Hepatic stellate cell (primary cell): ENCODE results near the gene FGD5.
"Not testable (repeated sequence)": the region's sequence is repeated elsewhere in the genome, so short reads cannot be mapped to it uniquely, and the experiment has no call there.

Experiments used
- DNase-seq: peaks from one replicate; pipeline ENCODE4 v3.0.0; 2011; ENCODE audit warnings: low spot score

The FGD5 gene

DNA sequence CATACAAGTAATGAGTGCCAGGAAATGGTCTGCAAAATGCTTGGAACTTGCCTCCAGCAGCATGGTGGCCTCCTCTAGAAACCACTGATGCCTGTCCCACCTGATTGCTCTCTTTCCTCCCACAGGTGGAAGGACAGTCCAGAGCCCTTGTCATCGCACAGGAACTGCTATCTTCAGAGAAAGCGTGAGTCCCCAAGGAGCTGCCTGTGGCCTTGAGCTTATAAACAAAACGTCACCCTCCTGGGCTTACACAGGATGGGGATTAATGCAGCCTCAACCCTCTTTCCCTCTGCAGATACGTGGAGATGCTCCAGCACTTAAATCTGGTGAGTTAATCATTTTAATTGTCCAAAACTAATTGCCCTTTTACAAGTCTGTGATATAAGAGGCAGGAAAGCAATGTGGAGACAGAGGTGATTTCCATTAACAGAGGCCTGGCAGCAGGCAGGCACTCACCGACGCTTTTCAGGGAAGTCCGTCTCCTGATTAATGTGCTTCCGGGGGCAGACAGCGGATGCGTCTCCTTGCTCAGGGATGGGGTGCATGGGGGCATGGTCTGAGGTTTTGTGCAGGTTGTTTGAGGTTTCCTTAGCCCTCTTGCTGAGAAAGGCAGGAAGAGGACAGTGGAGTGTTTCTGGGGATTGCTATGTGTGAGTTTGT, 61.8 kb downstream of the FGD5 start:
- DNase-seq: no peak

DNA sequence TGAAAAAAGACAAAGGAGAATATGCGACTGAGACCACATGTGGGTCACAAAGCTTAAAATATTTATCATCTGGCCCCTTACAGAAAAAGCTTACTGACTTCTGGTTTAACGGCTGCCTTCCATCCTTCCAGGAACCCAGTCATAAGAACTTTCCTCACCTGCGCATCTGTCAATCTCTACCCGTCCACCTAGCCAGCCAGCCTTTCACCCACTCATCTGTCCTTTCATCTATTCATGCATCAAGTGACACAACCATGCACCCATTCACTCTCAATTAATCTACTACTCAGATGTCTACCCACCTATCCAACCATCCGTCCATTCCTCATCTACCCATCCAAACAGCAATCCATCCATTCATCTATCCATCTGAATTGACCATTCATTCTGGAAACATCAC, 64.5 kb downstream of the FGD5 start:
- DNase-seq: no peak

GRCh38 chr3:14884665-14885064, 65.9 kb downstream of the FGD5 start:
- no peak for DNase-seq

GRCh38 chr3:14885307-14885706, 66.5 kb downstream of the FGD5 start:
- DNase-seq: no peak

DNA sequence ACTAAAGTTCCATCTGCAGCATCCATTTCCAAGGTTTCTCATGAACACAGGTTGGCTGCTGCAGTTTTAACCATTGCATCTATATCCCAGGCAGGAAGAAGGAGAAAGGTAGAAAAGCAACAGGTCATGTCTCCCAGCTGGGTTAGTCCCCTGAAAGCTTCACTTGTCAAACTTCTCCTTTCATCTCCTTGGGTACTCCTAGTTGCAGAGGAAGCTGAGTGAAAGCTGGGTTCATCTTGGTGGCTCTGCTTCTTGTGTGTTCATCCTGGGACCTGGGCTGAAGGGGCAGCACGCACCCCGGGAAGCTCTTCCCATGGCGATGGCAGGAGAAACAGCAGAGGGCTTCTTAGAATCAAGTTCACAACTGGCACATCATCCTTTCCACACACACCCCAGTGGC, 67.3 kb downstream of the FGD5 start:
- no peak for DNase-seq

GRCh38 chr3:14889205-14889604, 70.4 kb downstream of the FGD5 start:
- DNase-seq: no peak

GRCh38 chr3:14889943-14890342, 71.2 kb downstream of the FGD5 start:
- no peak for DNase-seq

GRCh38 chr3:14890476-14890875, 71.7 kb downstream of the FGD5 start:
- DNase-seq: no peak

DNA sequence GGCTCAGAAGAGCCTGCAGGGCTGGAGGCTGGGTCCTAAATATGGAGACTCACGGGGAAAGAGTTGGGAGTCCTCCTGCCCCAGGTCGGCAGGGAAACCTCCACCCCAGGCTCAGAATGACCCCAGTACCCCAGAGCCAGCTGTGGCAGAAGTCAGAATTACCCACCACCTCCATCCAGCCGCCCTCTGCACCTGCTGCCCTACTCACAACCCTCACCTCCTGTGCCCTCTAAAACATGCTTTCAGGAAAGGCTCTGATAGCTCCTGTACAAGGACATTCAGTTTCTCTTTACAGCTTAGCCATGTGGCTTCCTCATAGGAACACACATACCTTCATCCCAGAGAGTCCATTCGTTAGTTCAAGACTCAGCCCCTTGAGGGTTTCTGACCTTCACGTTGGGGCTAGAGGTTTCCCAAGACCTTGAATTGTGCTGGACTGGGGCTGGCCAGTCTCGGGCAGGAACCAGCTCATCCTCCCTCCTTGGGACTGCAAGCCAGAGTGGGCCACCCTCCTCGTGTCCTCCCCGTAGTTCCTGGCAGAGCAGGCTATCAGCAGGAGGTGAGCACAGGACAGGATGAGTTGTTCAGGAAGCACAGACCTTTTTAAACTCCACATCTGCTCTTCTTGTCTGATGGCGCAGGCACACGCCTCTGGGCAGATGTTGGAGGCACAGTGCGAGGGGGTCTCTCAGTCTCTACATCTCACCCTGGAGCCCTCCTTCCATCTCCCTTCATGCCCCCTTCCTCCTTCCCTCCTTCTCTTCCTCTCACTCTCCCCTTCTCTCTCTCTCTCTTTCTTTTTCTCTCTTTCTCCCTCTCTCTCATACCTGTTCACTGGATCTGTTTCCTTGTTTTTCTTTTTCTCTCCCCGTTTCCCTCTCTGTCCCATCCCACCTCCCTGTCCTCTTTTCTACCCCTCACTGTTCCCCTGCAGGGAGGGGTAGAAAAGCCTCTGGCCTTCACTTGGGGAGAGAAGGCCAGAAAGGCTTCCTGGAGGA, 72.7 kb downstream of the FGD5 start:
- DNase-seq: no peak

DNA sequence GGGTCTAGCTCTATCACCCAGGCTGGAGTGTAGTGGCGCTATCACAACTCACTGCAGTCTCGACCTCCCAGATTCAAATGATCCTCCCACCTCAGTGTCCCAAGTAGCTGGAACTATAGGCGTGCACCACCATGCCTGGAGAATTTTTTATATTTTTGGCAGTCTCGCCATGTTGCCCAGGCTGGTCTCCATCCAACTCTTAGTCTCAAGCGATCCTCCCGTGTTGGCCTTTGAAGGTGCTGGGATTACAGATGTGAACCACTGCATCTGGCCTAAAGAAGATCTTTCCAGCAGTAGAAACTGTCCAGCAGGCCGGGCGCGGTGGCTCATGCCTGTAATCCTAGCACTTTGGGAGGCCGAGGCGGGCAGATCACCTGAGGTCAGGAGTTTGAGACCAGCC, 73.5 kb downstream of the FGD5 start:
- no peak for DNase-seq

DNA sequence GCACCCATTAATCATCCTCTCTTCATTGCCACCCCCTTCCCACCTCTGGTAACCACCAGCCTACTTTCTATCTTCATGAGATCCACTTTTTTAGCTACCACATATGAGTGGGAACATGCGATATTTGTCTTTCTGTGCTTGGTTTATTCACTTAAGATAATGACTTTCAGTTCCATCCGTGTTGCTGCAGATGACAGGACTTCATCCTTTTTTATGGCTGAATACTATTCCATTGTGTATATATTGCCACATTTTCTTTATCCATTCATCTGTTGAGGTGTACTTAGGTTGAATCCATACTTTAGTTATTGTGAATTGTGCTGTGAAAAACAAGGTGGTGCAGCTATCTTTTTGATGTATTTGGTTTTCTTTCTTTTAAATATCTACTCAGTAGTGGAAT, 75.3 kb downstream of the FGD5 start:
- DNase-seq: no peak

DNA sequence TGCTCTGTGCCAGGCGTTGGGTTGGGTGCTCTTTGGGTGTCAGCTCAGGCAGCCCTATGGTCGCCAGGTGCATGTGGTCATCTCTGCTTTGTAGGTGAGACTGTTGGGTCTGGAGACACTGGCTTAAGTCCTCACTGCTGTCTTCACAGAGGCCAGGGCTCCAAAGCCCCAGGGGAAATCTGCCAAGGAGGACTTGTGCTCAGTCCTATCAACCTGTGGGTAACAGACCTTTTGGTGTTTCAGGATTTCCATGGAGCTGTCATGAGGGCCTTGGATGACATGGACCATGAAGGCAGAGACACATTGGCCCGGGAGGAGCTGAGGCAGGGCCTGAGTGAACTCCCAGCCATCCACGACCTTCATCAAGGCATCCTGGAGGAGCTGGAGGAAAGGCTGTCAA, 78.5 kb downstream of the FGD5 start:
- DNase-seq: no peak

- DNase-seq: no peak
Observed at GRCh38 chr3:14898929-14899328, 80.2 kb downstream of the FGD5 start.

DNA sequence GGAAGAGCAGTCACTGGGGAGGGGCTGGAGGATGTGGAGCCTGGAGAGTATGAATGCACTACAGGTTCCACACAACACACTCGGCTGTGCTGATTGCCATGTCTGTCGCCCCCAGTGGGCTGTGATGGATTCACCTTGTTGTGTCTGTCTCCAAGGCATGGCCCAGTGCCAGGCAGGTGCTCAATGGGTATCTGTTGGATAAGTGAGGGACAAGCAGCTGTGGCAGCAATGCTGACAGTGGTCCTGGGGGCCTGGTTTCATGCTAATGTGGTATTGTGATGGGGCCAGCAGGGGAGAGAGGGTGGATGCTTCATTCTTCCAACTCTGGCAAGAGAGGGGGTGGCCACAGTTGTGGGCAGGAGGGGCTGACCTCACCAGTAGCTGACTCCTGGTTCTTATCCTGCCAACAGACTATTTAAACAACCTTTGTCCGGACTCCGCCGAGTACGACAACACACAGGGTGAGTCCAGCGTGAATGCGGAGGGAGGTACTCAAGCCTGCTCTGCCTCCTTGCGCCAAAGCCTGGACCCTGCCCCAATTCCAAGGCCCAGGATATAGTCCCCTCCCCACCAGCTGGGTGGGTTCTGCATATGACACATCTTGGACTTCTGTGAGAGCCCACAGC, 81.3 kb downstream of the FGD5 start:
- no peak for DNase-seq

GRCh38 chr3:14900881-14901873, 82.4 kb downstream of the FGD5 start:
- DNase-seq: no peak

DNA sequence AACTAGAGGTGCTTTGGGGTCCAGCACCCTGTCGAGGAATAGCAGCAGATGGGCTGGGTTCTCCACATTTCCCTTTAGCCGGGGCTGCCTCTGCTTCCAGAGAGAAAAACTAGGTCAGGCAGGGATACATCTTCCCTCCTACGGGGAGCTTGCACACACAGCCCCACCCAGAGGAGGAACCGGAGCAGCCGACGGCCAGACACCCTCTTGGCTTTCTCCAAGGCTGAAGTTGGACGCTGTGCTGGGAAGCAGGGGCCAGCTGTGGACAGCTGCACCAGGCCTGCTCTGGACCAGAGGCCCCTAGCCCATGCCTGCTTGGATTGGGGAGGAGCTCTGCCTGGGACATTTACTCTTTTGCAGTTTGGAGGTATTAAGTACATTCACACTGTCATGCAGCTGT, 84.0 kb downstream of the FGD5 start:
- no peak for DNase-seq

GRCh38 chr3:14903501-14903900, 84.7 kb downstream of the FGD5 start:
- DNase-seq: not testable (repeated sequence)

DNA sequence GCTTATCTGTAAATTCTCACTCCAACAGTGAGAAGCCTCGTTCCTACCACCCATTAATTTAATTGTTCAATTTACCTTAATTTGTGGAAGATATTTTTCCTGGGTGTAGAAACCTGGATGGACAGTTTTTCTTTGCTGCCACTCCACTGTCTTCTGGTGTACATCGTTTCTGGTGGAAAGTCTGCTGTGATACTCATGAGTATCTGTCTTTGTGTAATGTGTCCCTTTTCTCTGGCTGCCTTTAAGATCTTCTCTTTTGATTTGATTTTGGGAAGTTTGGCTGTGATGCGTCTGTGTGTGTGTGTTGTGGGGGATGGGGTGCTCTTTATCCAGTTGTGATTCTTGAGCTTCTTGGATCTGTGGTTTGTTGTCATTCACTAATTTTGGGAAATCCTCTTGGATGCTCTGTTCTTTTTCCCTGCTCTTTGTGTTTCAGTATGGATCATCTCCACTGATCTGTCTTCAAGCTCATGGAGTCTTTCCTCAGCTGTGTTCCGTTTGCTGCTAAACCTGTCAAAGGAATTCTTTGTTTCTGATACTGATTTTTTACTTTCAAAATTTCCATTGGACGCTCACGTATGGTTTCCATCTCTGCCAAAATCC, 86.4 kb downstream of the FGD5 start:
- DNase-seq: no peak

GRCh38 chr3:14906355-14906971, 87.7 kb downstream of the FGD5 start:
- no peak for DNase-seq

DNA sequence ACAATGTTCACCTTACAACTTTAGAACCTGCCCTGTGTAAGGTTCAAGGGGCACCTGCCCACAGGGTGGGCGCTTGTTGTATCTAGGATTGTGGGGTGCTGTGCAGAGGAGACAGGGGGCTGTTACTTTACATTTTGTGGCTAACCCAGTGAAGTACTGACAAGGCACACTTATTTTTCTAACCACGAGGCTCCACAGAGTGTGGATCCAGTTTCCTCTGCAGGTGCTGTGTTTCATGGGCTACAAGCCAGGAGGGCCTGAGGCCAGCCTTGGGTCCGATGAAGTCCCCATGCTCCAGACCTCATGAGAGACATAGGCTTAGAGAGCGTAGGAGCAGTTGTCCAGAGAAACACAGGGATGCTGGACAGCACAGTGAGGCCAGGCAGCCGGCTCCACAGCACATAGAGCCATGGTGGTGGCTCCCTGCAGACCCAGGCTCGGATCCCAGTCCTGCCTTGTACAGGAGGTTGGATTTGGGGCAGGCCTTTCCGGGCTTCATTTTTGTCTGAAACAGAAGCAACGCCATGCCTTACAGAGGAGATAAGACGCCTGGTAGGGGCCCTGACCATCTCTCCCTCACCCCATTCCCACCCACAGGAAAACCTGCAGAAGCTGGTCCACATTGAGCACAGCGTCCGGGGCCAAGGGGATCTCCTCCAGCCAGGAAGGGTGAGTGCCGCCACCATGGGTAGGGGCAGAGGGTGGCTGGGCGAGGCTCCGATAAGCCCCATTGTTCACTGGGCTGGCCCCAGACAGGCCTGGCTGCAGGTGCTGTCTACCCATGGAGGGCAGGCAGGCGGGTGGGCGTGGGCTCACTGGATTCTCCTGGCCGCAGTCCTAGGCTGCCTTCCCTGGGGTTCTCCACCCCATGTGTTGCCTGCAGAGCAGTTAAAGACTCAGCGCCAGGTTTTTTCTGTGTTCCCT, 88.5 kb downstream of the FGD5 start:
- DNase-seq: no peak
